Body of pancreas (tissue), 4 donors: ENCODE data around the gene MYZAP. TPM values are rescaled to one million over a fixed set of nuclear protein-coding genes. Genes with fewer than 3 reads are reported as not detected.
A peak's percentile ranks its signal among the peaks of the same experiment; 100 is the strongest.

ENCODE experiments used
- ATAC-seq: fragments of 150-250 bp; one replicate; pipeline ENCODE4 v1.9.1; 2016
- DNase-seq, 4 donors: peaks; one replicate each; pipeline ENCODE4 v3.0.0-alpha.2; 2019
- H3K27ac ChIP-seq, 4 donors: fragments of 200-600 bp; sonication (generic); 1 replicate in 3 of 4; 2 replicates in 1 of 4; pipeline versions ENCODE4 v1.5.1 to v1.6.1; 2016 to 2019; ENCODE audit warnings: mild to moderate bottlenecking in 1 of 4, mixed read lengths in 1 of 4, moderate library complexity in 1 of 4
- H3K27me3 ChIP-seq, 2 donors: fragments of 200-600 bp; sonication (generic); one replicate each; pipeline ENCODE4 v1.6.0; 2016; ENCODE audit warnings: mild to moderate bottlenecking in 1 of 2
- H3K36me3 ChIP-seq, 2 donors: fragments of 200-600 bp; sonication (generic); replicated peaks in 1 of 2; 2 replicates each; pipeline ENCODE4 v1.5.1; 2016; ENCODE audit warnings: low read depth in 2 of 2; ENCODE audit not compliant: insufficient read depth in 1 of 2
- H3K4me1 ChIP-seq: fragments of 200-600 bp; sonication (generic); one replicate; pipeline ENCODE4 v1.6.0; 2016
- H3K4me3 ChIP-seq, 2 donors: fragments of 200-600 bp; sonication (generic); 1 replicate in 1 of 2; 2 replicates in 1 of 2; pipeline ENCODE4 v1.5.1; 2016 to 2019
- H3K9me3 ChIP-seq, 3 donors: fragments of 200-600 bp; sonication (generic); 1 replicate in 2 of 3; 2 replicates in 1 of 3; pipeline ENCODE4 v1.5.1; 2016
- POLR2A ChIP-seq, 3 donors: fragments of 450-650 bp; IDR thresholded peaks; one replicate each; pipeline ENCODE4 v1.6.1; 2016; ENCODE audit warnings: antibody characterized with exemption in 3 of 3, mild to moderate bottlenecking in 2 of 3
- WGBS, 2 donors: methylation state at CpG; one replicate each; pipeline ENCODE4 v1.1.5; 2017; 5-methylcytosine and 5-hydroxymethylcytosine counted together
- intact Hi-C: fragments of 100-400 bp; cut with DNase I; formaldehyde crosslinking; loops from one replicate; pipeline ENCODE4 v1.15.1; 2023
- total RNA-seq, 2 donors: library from RNA; depleted of rRNA; stranded (reverse); fragments of >200 nt; gene quantifications; one replicate each; pipeline ENCODE4 v1.1.0, GENCODE V29; 2016
- TF ChIP-seq, protein P1 (sequence below), 7 experiments: fragments of 450-650 bp in 4 of 7; fragments of 200-600 bp in 3 of 7; sonication (generic) in 3 of 7; IDR thresholded peaks; one replicate each; pipeline ENCODE4 v1.5.1; 2016 to 2019; ENCODE audit warnings: antibody characterized with exemption in 7 of 7

The MYZAP gene
- total RNA-seq, 2 donors from 2014 or later: 10.9 to 16.3 TPM

DNA sequence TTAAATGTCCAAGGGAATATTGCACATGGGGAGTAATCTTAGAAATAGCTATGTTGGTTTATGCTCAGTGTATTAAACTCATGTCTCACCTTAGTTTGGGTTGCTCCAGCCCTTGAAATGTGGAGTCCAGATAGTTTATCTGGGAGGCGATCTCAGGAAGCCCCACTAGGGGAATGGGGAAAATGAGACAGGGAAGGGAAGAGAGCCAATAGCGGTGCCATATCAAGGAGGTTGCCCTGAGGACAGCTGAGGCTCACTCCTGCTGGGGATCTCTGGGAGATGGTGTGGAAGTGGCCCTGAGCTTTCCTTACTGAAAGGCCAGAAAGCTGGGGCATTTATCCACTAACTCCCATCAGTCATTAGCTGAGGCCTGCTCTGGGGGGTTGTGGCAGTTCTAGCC, 71.6 kb downstream of the MYZAP start:
- ATAC-seq: no peak
- no peaks in the 10 kb centered on the region for H3K27me3 ChIP-seq
- WGBS, 2 donors: 82 to 97% methylated on average over 2 of the region's 2 CpGs
- DNase-seq: no peak
- intact Hi-C loops: loop anchor here (10.0 kb wide), 1 partner anchor 202 kb away; no protein-coding TSS in a partner anchor
- H3K4me1 ChIP-seq: peaks cover 54% of the 10 kb centered on the region
- TF ChIP-seq POLR2A (IDR thresholded peaks at IDR 0.05): no peak
- TF ChIP-seq, protein P1, sequence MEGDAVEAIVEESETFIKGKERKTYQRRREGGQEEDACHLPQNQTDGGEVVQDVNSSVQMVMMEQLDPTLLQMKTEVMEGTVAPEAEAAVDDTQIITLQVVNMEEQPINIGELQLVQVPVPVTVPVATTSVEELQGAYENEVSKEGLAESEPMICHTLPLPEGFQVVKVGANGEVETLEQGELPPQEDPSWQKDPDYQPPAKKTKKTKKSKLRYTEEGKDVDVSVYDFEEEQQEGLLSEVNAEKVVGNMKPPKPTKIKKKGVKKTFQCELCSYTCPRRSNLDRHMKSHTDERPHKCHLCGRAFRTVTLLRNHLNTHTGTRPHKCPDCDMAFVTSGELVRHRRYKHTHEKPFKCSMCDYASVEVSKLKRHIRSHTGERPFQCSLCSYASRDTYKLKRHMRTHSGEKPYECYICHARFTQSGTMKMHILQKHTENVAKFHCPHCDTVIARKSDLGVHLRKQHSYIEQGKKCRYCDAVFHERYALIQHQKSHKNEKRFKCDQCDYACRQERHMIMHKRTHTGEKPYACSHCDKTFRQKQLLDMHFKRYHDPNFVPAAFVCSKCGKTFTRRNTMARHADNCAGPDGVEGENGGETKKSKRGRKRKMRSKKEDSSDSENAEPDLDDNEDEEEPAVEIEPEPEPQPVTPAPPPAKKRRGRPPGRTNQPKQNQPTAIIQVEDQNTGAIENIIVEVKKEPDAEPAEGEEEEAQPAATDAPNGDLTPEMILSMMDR (IDR thresholded peaks at IDR 0.05): no peak
- H3K4me3 ChIP-seq: no peak overlapping the region
- H3K36me3 ChIP-seq: no peaks in the 10 kb centered on the region
- H3K27ac ChIP-seq: peak overlapping the region in 3 of 4 donors; percentile 45 to 66 (median 52)
- H3K9me3 ChIP-seq: no peaks in the 10 kb centered on the region

DNA sequence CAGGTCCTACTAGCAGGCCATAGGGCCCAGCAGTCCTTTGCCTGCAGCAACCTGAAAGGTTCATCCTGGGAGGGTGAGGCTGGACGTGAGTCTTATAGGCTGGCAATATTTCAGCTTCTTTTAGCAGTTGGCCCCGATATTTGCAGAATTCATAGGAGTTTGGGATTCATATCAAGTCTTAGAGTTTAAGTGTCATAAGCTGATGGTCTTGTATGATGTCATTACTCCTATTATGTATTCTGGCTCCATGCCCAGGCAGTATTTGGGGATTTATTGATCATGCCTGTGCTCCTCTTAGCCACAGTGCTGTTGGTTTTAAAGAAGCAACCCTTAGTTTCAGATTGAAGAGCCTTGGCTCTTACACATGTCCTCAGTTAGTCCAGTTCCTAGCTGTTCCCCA, 73.5 kb downstream of the MYZAP start:
- Histone ChIP-seq H3K27ac (peak overlapping the region in 2 of 4 donors; percentile 3 to 27), H3K36me3 (no peaks in the 10 kb centered on the region), H3K4me3 (no peak overlapping the region), H3K27me3 (no peaks in the 10 kb centered on the region), H3K4me1 (peaks cover 57% of the 10 kb centered on the region), H3K9me3 (no peaks in the 10 kb centered on the region)
- TF ChIP-seq POLR2A (IDR thresholded peaks at IDR 0.05): no peak
- TF ChIP-seq, protein P1 (IDR thresholded peaks at IDR 0.05): no peak
- intact Hi-C loops: loop anchor here (10.0 kb wide), 1 partner anchor 200 kb away; no protein-coding TSS in a partner anchor
- ATAC-seq: no peak
- 48 to 49% methylated on average over 2 of the region's 2 CpGs for WGBS, 2 donors
- no peak for DNase-seq

DNA sequence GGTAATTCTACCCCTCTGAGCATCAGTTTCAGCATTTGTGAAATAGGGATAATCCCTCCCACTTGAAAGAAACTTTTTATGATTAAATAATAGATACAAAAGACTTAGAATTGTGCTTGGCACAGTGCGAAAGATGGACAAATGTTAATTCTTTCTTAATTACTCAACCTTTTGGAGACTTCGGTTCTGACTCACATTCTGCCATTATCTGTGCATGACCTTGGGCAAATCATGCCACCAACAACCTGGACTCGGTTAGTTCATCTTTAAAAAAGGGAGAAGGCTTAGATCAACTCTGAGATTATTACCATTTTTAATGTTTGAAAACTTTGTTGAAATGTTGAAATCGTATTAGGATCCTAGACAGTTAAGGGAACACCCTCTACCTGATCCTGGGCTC, 74.2 kb downstream of the MYZAP start:
- Histone ChIP-seq H3K27me3 (no peaks in the 10 kb centered on the region), H3K36me3 (no peaks in the 10 kb centered on the region), H3K9me3 (no peaks in the 10 kb centered on the region), H3K4me3 (no peak overlapping the region), H3K27ac (peak overlapping the region in 3 of 4 donors; percentile 7 to 71 (median 39)), H3K4me1 (peaks cover 57% of the 10 kb centered on the region)
- intact Hi-C loops: loop anchor here (10.0 kb wide), 1 partner anchor 199 kb away; no protein-coding TSS in a partner anchor
- no peak for TF ChIP-seq POLR2A (IDR thresholded peaks at IDR 0.05)
- TF ChIP-seq, protein P1 (IDR thresholded peaks at IDR 0.05): no peak
- no peak for DNase-seq
- WGBS, 2 donors: 39 to 44% methylated on average over 4 of the region's 4 CpGs
- ATAC-seq: no peak

DNA sequence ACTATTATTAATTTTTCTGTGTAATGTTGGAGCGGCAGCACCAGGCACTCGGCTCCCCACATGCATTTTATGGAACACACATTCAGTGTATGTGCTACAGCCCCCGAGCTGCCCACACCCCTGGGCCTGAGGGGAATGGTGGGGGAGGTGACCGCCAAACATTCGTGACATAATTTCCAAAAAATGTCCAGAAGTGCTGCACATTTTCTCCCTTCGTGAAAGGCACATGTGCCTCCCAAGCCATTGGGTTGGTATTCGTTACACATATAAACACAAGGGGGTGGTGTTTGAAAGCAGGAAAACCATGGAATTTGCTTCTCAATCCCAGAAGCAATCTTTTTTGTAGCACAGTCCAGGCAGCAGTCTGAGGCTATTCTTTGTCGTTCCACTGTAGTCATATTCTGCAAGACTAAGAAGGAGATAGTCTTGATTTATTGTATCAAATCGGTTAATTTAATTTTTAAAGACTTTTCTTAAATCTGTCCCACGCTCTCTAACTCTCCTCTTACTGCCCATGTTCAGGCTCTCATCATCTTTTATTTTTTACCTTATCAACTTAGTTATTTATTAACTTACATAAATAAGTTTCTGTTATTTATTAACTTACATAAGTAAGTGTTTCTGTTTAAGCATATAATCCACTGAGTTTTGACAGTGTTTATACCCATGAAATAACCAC, 75.6 kb downstream of the MYZAP start:
- H3K4me1 ChIP-seq: peaks cover 52% of the 10 kb centered on the region
- H3K9me3 ChIP-seq: no peaks in the 10 kb centered on the region
- no peak overlapping the region for H3K4me3 ChIP-seq
- DNase-seq: peak; percentile 32 to 58 (median 34)
- H3K36me3 ChIP-seq: no peaks in the 10 kb centered on the region
- 18 to 19% methylated on average over 10 of the region's 10 CpGs for WGBS, 2 donors
- no peaks in the 10 kb centered on the region for H3K27me3 ChIP-seq
- intact Hi-C loops: loop anchor here (10.0 kb wide), 1 partner anchor 197 kb away; no protein-coding TSS in a partner anchor
- peak; percentile 85 for ATAC-seq
- H3K27ac ChIP-seq: peak overlapping the region; percentile 39 to 75 (median 62)
- TF ChIP-seq, protein P1 (IDR thresholded peaks at IDR 0.05): peak in 6 of 7 experiments; percentile 29 to 63 (median 60)
- TF ChIP-seq POLR2A (IDR thresholded peaks at IDR 0.05): peak in 2 of 3 donors; percentile 11 to 30
